K562 (cell line): ENCODE measurements around the gene MLF1. TPM values are rescaled to one million over a fixed set of nuclear protein-coding genes. Genes with fewer than 3 reads are reported as not detected.
A peak's percentile ranks its signal among the peaks of the same experiment; 100 is the strongest.

Source experiments
- ASH1L ChIP-seq: fragments of 450-650 bp; IDR thresholded peaks from 2 replicates; pipeline ENCODE4 v1.6.1; 2018; ENCODE audit warnings: borderline replicate concordance, mild to moderate bottlenecking, low read depth; ENCODE audit not compliant: partially characterized antibody
- ATF1 ChIP-seq, 2 experiments: fragments of 450-650 bp in 1 of 2; IDR thresholded peaks; 2 replicates each; pipeline ENCODE4 v1.6.1; 2016; ENCODE audit warnings: missing compliant biosample characterization in 1 of 2, missing genetic modification characterization in 1 of 2
- CBX3 ChIP-seq, 2 experiments: IDR thresholded peaks; 1 replicate in 1 of 2; 2 replicates in 1 of 2; pipeline ENCODE4 v1.6.1; 2012; ENCODE audit warnings: inconsistent platforms in 2 of 2, low read length in 2 of 2, borderline replicate concordance in 1 of 2, control low read depth in 1 of 2
- DDX20 ChIP-seq: fragments of 450-650 bp; IDR thresholded peaks from 2 replicates; pipeline ENCODE4 v1.6.1; 2016; ENCODE audit warnings: missing genetic modification characterization, low read depth, mild to moderate bottlenecking, missing compliant biosample characterization, moderate library complexity
- DEAF1 ChIP-seq: fragments of 450-650 bp; formaldehyde crosslinking; IDR thresholded peaks from 2 replicates; pipeline ENCODE4 v1.4.0; 2020; ENCODE audit warnings: mild to moderate bottlenecking, moderate library complexity
- DLX4 ChIP-seq: fragments of 250-450 bp; sonication (Bioruptor Pico); IDR thresholded peaks from 2 replicates; pipeline ENCODE4 v1.6.1; 2021; ENCODE audit warnings: mild to moderate bottlenecking
- FOXP4 ChIP-seq: sonication (generic); formaldehyde crosslinking; IDR thresholded peaks from 2 replicates; pipeline ENCODE4 v1.8.0; 2022; ENCODE audit warnings: mild to moderate bottlenecking, missing genetic modification reagents, borderline replicate concordance
- HIVEP1 ChIP-seq: fragments of 250-450 bp; sonication (Bioruptor Pico); IDR thresholded peaks from 2 replicates; pipeline ENCODE4 v1.4.0; 2020; ENCODE audit warnings: mild to moderate bottlenecking
- HMBOX1 ChIP-seq: sonication (generic); IDR thresholded peaks from 2 replicates; pipeline ENCODE4 v1.6.1; 2016
- HMG20A ChIP-seq: fragments of 450-650 bp; formaldehyde crosslinking; conservative IDR thresholded peaks from 2 replicates; pipeline ENCODE4 v1.4.0; 2020; ENCODE audit warnings: mild to moderate bottlenecking, mixed read lengths
- KLF16 ChIP-seq: IDR thresholded peaks from 2 replicates; pipeline ENCODE4 v1.6.1; 2016; ENCODE audit warnings: antibody characterized with exemption
- MCM2 ChIP-seq: fragments of 450-650 bp; IDR thresholded peaks from 2 replicates; pipeline ENCODE4 v1.6.1; 2017; ENCODE audit warnings: low read depth, mild to moderate bottlenecking
- MLX ChIP-seq, 2 experiments: fragments of 450-650 bp in 1 of 2; sonication (generic) in 1 of 2; formaldehyde crosslinking; conservative IDR thresholded peaks; 2 replicates each; pipeline versions ENCODE4 v1.4.0 to v1.8.1; 2020 to 2022; ENCODE audit warnings: mild to moderate bottlenecking in 1 of 2, missing genetic modification reagents in 1 of 2
- NCOA6 ChIP-seq: fragments of 450-650 bp; IDR thresholded peaks from 2 replicates; pipeline ENCODE4 v1.6.1; 2017; ENCODE audit warnings: mild to moderate bottlenecking
- NFE2L1 ChIP-seq: fragments of 450-650 bp; IDR thresholded peaks from 2 replicates; pipeline ENCODE4 v1.6.1; 2016; ENCODE audit warnings: missing genetic modification characterization, low read depth, mild to moderate bottlenecking, missing compliant biosample characterization, moderate library complexity, borderline replicate concordance
- PPARD ChIP-seq: fragments of 250-450 bp; sonication (Bioruptor Pico); IDR thresholded peaks from 2 replicates; pipeline ENCODE4 v1.8.0; 2022; ENCODE audit warnings: inconsistent platforms, mild to moderate bottlenecking, moderate library complexity
- RFX1 ChIP-seq: fragments of 450-650 bp; IDR thresholded peaks from 2 replicates; pipeline ENCODE4 v1.6.1; 2016; ENCODE audit warnings: mild to moderate bottlenecking, moderate library complexity
- STAG1 ChIP-seq: sonication (generic); formaldehyde crosslinking; IDR thresholded peaks from 2 replicates; pipeline ENCODE4 v1.5.0; 2020; ENCODE audit warnings: missing genetic modification reagents, borderline replicate concordance
- TAF15 ChIP-seq: fragments of 200-400 bp; formaldehyde crosslinking; IDR thresholded peaks from 2 replicates; pipeline ENCODE4 v1.6.1; 2017; ENCODE audit warnings: mild to moderate bottlenecking, low read depth, low read length, moderate library complexity
- YY1 ChIP-seq, 3 experiments: IDR thresholded peaks; 2 replicates each; pipeline ENCODE4 v1.6.1; 2011; ENCODE audit warnings: low read length in 2 of 3, mild to moderate bottlenecking in 2 of 3, moderate library complexity in 2 of 3, borderline replicate concordance in 1 of 3, control low read depth in 1 of 3, low read depth in 1 of 3; ENCODE audit not compliant: insufficient read depth in 3 of 3, insufficient replicate concordance in 2 of 3, control insufficient read depth in 1 of 3, insufficient read length in 1 of 3; ENCODE audit errors: extremely low read depth in 1 of 3
- ZKSCAN3 ChIP-seq: fragments of 250-450 bp; sonication (Bioruptor Pico); IDR thresholded peaks from 2 replicates; pipeline ENCODE4 v1.4.0; 2020
- ZNF133 ChIP-seq: fragments of 250-450 bp; sonication (Bioruptor Pico); IDR thresholded peaks from 2 replicates; pipeline ENCODE4 v1.4.0; 2020; ENCODE audit warnings: mild to moderate bottlenecking
- ZNF431 ChIP-seq: sonication (generic); formaldehyde crosslinking; IDR thresholded peaks from 2 replicates; pipeline ENCODE4 v1.8.0; 2022; ENCODE audit warnings: mild to moderate bottlenecking, missing genetic modification reagents
- polyA plus RNA-seq, 8 experiments: library from polyadenylated mRNA; depleted of rRNA in 4 of 8; stranded (reverse) in 5 of 8; unstranded in 3 of 8; fragments of >200 nt; fragmentation: Nextera tagmentation in 2 of 8; fragmentation: Illumina TruSeq in 1 of 8; extraction: Ambion mirVana in 2 of 8; extraction: Trizol in 1 of 8; gene quantifications; 2 replicates each; pipeline versions ENCODE4 v1.2.1 to v1.2.3, GENCODE V29; 2011 to 2014; ENCODE audit warnings: inconsistent platforms in 1 of 8, missing spikeins in 1 of 8
- total RNA-seq, 7 experiments: library from RNA; depleted of rRNA in 6 of 7; stranded (reverse); fragments of >200 nt in 6 of 7; fragmentation: Illumina TruSeq in 2 of 7; extraction: Trizol in 2 of 7; gene quantifications; 2 replicates each; pipeline versions ENCODE4 v1.2.1 to v1.2.3, GENCODE V29; 2011 to 2021; ENCODE audit warnings: low replicate concordance in 1 of 7

The MLF1 gene
- total and polyA plus RNA-seq, 9 of the 15 experiments (the other 6 are each of a cell fraction or from before 2014, with no cell fraction given): 20.4 to 71.0 (median 27.1) TPM

- TF ChIP-seq FOXP4 (CRISPR knock-in tag) (no peak), ZKSCAN3 (CRISPR knock-in tag) (no peak), ATF1 (CRISPR knock-in tag; IDR thresholded peaks at IDR 0.05) (no peak), ATF1 (tag; IDR thresholded peaks at IDR 0.05) (peak; percentile 83), MCM2 (no peak), DEAF1 (CRISPR knock-in tag) (no peak), CBX3 (IDR thresholded peaks at IDR 0.05; ENCODE audit: borderline replicate concordance in 1 of 2, low read length in 2 of 2) (peak in 1 of 2 experiments; percentile 96; a peak in 2 of 3 replicates), KLF16 (peak; percentile 35), RFX1 (no peak), STAG1 (CRISPR knock-in tag) (no peak), YY1 (IDR thresholded peaks at IDR 0.05; ENCODE audit: borderline replicate concordance in 1 of 3, control insufficient read depth in 1 of 3, extremely low read depth in 1 of 3, insufficient read depth in 3 of 3, insufficient read length in 1 of 3, insufficient replicate concordance in 2 of 3, low read depth in 1 of 3, low read length in 2 of 3) (peak in 2 of 3 experiments; percentile 50 to 61), ZNF133 (CRISPR knock-in tag) (no peak), ASH1L (no peak), NCOA6 (no peak), HMBOX1 (no peak), DLX4 (CRISPR knock-in tag) (no peak), MLX (CRISPR knock-in tag; conservative IDR thresholded peaks at IDR 0.05) (no peak), DDX20 (tag) (no peak), NFE2L1 (no peak), PPARD (no peak), HMG20A (CRISPR knock-in tag) (no peak), ZNF431 (CRISPR knock-in tag) (no peak), HIVEP1 (no peak), TAF15 (no peak)
Observed at GRCh38 chr3:158644345-158644908, 73.4 kb downstream of the MLF1 start, which contains the start of gene GFM1 (continued).
